Stimulated activated CD4-positive, alpha-beta T cell treated with anti-CD3 and anti-CD28 coated beads, Interleukin-15, amount 100 ng/mL, for 24 hours (primary cell): Measurements from ENCODE around the gene THEM5.
"Not testable (repeated sequence)": the region's sequence is repeated elsewhere in the genome, so short reads cannot be mapped to it uniquely, and the experiment has no call there.

ENCODE experiments used
- DNase-seq: peaks from one replicate; pipeline ENCODE4 v3.0.0-alpha.2; 2020

THEM5 gene

GRCh38 chr1:151867321-151867720 lies 13.8 kb upstream of the THEM5 start:
- DNase-seq, result no peak

DNA sequence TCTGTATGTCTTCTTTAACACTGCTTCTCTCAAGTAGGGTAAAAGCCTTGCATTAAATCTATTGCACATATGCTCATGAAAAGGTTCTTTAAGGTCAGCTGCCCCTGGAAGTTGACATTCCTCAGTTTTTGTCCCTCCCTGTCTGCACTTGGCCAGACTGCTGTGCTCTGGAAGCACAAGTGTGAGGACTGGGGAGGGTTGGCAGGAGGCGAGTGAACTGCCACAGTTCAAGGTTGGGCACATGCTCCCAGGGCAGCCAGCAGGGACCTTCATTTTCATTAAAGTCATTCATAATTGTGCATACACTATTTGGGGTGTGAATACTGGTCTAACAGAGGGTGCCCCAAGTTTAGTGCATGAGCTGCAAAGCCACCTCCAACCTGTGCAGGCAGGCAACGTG lies 10.9 kb upstream of the THEM5 start:
- no peak for DNase-seq

GRCh38 chr1:151862604-151863003 lies 9.1 kb upstream of the THEM5 start:
- DNase-seq, result no peak

DNA sequence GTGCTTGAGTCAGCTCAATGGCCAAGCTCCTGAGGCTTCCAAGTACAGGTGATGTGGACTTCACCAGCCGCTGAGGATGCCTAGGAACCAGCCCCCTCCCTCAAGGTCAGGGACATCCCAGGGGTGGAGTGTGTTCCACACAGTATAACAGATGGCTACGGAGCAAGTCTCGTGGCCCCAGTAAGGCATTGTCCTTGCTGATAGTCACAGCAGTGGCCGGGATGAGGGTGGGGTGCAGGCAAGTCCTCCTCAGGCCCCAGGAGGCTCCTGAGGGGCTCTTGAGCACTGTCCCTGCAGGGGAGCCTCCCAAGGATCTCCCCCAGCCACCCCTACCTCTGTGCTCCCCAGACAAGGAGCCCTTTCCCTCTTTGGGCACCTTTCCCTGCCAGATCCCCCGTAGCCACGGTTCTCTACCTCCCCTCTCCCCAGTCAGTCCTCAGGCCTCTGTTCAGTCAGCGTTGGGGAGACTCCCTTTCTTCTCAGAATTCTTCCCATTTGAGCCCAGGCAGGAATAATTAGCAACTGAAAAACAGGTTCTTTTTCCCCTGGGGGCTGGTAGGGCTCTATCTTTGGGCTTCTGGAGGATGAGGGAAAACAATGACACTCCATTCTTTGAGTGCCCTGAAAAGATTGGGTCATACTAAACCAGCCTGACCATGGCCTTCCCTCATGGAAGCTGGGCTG lies 7.1 kb upstream of the THEM5 start:
- no peak for DNase-seq

- DNase-seq, result no peak
These were observed 6.4 kb upstream of the THEM5 start for GRCh38 chr1:151859891-151860293.

DNA sequence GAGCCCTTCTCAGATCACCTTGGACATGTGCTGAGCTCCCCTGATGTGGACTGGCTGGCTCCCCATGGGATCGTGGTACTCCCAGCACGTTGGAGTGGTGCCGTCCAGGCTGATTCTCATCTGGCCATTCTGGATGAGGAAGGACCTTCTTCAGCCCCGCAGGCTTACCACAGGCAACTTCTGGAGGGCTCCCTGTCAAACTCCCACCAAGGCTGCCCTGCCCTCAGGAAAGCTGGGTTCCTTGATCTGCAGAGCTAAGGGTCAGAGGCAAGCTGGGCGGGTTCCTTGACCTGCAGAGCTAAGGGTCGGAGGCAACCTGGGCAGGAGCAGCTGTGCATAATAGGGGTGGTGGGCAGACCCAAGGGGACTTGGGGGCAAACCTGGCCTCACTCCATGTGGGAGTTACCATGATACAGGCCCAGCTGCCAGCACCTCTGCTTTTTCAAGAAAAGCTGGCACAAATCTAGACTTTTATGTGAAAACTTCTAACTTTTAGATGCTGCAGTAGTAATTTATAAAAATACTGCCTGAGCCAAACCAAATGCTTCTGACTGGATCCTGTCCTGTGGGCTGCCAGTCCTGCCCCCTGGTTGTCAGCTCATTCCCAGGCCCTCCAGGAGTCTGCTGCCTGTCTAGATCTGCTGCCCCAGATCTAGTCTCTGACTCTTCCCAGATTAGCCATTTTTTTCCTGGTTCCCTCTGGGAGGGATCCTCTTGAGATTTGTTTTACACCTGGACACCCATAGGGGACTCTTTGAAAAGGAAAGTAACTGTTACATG lies 5.6 kb upstream of the THEM5 start:
- DNase-seq, result no peak

GRCh38 chr1:151858030-151858746 lies 4.7 kb upstream of the THEM5 start:
- DNase-seq, result no peak

DNA sequence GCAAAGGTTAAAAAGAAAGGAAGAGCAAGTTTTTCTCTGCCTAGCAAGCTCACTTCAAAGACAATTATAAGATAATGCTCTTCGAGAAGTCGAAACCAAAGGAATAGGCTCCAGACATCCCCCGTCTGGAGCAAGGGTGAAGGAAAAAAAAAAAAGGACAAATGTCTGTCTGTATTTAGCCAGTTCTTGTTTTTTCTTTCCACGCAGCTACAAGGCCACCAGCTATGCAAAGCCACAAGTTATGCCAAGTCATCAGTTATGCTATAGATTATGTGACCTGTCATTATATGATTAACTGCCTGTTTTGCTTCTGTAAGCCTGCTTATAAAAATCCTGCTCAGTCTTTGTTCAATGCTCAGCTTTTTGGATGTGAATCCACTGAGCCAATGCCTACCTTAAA lies 2.4 kb upstream of the THEM5 start:
- DNase-seq, result no peak

GRCh38 chr1:151855516-151855915 lies 2.0 kb upstream of the THEM5 start:
- not testable (repeated sequence) for DNase-seq

GRCh38 chr1:151854658-151855057 lies 1.1 kb upstream of the THEM5 start:
- no peak for DNase-seq

DNA sequence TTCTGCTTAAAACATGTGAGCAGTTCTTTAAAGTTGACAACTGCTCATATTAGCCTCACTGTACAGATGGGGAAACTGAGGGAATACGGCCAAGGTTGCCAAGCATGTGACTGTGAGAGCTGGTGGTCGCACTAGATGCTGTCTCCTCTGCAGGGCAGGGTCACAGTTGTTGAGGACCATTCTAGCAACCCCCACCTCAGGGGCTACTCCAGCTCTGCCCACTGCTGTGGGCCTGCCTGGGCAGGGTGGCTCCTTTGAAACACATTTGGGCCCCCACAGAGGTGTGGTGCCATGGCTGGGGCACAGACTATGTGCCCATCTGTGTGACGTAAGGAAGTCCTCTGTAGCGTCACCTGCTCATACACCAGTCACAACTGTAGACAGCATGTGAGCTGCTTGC lies 779 bp downstream of the THEM5 start:
- DNase-seq, result no peak

DNA sequence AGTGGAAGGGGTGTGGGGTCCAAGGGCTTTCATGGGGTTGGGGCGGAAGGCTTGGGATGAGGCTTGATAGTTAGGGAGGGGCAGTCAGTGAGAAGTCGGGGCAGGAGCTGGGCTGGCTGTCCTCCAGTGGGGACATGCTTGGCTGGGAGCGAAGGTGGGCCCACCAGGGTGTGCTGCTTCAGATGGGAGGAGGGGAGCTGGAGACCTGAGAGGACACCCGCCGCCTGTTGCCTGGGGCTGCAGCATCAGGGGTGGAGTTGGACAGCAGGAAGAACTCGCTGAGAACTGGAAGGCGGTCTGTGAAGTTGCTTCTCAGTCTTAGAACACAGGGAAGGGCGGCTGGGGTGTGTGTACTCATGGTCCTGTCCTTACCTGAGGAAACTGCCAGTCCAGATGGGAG lies 1.6 kb downstream of the THEM5 start:
- no peak for DNase-seq

GRCh38 chr1:151849871-151850270 lies 3.6 kb downstream of the THEM5 start:
- DNase-seq, result no peak

GRCh38 chr1:151849126-151849525 lies 4.4 kb downstream of the THEM5 start:
- no peak for DNase-seq

GRCh38 chr1:151847867-151848596 lies 5.5 kb downstream of the THEM5 start:
- DNase-seq, result no peak

DNA sequence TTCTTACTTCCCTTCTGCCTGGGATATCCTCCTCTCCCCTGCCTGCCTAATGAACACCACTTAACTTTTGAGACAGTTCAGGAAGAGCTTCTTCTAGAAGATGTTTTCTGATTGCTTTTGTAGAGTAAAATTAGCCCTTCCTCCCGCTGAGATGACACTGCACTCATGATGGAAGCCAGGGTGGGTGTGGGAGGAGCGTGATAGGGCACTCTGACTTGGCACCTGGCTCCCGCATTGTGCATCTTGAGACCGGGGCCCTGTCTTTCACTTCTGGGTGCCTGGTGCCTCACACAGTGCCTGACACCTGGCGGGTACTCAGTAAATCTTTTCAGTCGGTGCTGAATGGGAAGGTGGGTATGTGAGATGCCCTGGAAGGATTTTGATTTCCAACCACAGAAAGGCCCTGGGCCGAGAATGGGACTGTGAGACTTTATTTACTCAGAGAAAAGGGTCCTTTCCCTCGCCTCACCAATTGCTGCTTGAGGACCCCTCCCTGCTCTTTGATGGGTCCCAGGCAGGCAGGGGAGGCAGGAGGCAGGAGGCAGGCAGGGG lies 6.8 kb downstream of the THEM5 start:
- no peak for DNase-seq

GRCh38 chr1:151846062-151846568 lies 7.4 kb downstream of the THEM5 start:
- no peak for DNase-seq

GRCh38 chr1:151843398-151843797 lies 10.1 kb downstream of the THEM5 start:
- DNase-seq, result no peak

DNA sequence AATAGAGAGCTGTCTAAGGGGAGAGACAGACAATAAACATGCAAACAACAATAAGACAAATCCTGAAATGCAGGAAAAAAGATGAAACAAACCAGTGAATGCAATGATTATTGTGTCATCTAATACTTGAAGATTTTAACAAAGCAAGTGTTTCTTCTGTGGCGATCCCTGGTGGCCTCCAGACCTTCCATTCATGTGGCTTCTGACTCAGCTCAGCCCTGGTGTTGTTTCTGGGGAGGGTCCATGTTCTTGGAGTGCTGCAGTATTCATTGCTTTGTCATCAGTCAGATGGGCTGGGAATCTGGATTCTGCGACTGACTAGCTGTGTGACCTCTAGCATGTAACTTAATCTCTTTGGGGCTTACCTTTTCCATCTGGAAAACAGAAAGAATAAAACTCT lies 12.4 kb downstream of the THEM5 start:
- no peak for DNase-seq

DNA sequence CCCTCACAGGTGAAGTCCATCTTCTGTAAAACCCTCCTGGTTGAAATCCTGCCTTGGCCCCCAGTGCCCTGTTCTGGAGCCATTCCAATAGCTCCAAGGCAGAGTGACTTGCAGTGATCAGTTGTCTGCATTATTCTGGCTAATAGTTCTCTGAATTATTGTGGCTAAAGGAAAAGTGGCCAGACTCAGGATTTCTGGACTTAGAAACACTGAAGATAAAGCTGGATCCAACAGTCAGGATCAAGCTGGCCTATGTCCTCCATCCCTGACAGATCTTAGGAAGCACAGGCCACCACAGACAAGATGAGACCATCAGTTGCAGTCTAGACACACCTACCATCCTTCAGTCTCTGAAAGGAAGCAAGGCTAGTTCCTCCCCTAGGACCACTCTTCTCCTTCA lies 13.1 kb downstream of the THEM5 start:
- no peak for DNase-seq

DNA sequence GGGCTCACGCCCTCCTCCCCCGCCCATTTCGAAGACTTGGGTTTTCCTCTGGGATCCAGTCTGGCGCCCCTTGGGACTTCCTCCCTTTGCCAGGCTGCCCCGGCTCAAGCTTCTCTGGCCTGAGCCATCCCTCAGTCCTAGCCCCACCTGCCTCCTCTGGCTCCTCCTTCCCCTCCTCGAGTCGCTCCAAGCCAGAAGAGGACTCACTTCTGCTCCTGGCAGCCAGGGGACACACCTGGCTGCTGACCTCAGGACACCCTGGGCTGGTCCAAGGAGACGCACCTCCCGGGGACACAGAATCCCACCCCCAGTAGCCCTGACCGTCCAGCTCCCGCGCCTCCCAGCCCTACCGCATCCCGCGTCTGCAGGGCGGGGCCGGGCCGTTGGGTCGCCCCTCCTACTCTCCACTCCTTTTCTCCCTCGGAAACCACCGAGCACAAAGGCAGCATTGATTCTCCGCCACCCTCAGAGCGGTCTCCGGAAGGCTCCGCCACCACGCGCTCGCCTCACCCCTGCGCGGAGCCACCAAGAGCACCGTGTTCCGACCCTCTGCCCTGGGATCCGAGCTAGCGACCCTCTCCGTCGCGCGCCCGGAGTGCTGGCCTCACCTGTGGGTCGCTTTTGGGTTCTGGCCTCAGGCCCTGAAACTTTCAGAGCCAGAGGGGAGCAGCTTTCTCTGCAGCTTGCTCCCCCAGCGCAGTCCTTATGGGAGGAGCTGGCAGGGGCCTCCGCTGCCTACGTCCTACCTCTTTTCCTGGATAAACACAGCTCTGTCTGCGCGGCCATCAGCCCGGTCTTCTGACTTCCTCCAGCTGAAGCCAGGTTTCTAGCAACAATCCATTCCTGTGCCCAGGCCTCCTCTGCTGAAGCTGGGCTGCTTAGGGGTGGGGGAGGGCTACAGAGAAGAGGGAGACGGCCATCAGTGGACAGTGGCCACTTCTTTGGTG lies 13.8 kb downstream of the THEM5 start, which contains the start of gene C2CD4D:
Gene C2CD4D (minus strand): TSS at position 364 of the 947 bp plus-strand sequence. CDS start 831 bp downstream, outside the sequence.
- DNase-seq, result peak; percentile 80

GRCh38 chr1:151839082-151839412 lies 14.5 kb downstream of the THEM5 start:
- DNase-seq, result no peak
